Fibroblast of the aortic adventitia (primary cell): ENCODE results near the gene MEIOSIN. TPM values are rescaled to one million over a fixed set of nuclear protein-coding genes. Genes with fewer than 3 reads are reported as not detected.

Experiments
- DNase-seq: peaks from one replicate; pipeline ENCODE4 v3.0.0-alpha.2; 2010; ENCODE audit warnings: low read depth
- H3K4me3 ChIP-seq: 2 replicates; pipeline ENCODE4 v1.5.1; 2011; ENCODE audit warnings: low read depth, mild to moderate bottlenecking, control low read depth, low read length, moderate library complexity
- total RNA-seq: library from RNA; depleted of rRNA; stranded (reverse); fragments of >200 nt; gene quantifications from 2 replicates; pipeline ENCODE4 v1.2.3, GENCODE V29; 2012; ENCODE audit warnings: low replicate concordance
- TF ChIP-seq, protein P1 (sequence below): IDR thresholded peaks from 2 replicates; pipeline ENCODE4 v1.5.1; 2011; ENCODE audit warnings: mild to moderate bottlenecking, low read length, control low read depth, inconsistent platforms; ENCODE audit not compliant: insufficient read depth

The MEIOSIN gene
- total RNA-seq, 1 donor: not detected

DNA sequence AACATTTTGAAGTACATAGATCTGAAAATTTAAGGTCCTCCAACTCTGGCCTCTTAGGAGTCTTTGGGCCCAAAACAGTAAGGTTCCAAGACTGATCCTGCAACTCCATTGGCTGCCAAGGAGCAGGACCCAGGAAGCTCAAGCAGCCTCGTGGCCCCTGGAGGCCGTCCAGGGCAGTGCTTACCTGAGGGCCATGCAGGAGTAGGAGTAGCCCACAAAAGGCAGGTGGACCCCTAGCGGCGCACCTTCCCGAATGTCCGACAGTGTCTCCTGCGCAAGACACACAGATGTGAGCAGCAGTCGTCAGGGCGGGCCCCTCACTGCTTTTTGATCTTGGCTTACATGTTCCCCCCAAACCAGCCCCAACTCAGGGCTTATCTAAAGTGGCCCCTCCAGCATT is 41.5 kb downstream of the MEIOSIN start:
- H3K4me3 ChIP-seq: no peak overlapping the region
- no peak for DNase-seq
- TF ChIP-seq, protein P1, sequence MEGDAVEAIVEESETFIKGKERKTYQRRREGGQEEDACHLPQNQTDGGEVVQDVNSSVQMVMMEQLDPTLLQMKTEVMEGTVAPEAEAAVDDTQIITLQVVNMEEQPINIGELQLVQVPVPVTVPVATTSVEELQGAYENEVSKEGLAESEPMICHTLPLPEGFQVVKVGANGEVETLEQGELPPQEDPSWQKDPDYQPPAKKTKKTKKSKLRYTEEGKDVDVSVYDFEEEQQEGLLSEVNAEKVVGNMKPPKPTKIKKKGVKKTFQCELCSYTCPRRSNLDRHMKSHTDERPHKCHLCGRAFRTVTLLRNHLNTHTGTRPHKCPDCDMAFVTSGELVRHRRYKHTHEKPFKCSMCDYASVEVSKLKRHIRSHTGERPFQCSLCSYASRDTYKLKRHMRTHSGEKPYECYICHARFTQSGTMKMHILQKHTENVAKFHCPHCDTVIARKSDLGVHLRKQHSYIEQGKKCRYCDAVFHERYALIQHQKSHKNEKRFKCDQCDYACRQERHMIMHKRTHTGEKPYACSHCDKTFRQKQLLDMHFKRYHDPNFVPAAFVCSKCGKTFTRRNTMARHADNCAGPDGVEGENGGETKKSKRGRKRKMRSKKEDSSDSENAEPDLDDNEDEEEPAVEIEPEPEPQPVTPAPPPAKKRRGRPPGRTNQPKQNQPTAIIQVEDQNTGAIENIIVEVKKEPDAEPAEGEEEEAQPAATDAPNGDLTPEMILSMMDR: no peak

DNA sequence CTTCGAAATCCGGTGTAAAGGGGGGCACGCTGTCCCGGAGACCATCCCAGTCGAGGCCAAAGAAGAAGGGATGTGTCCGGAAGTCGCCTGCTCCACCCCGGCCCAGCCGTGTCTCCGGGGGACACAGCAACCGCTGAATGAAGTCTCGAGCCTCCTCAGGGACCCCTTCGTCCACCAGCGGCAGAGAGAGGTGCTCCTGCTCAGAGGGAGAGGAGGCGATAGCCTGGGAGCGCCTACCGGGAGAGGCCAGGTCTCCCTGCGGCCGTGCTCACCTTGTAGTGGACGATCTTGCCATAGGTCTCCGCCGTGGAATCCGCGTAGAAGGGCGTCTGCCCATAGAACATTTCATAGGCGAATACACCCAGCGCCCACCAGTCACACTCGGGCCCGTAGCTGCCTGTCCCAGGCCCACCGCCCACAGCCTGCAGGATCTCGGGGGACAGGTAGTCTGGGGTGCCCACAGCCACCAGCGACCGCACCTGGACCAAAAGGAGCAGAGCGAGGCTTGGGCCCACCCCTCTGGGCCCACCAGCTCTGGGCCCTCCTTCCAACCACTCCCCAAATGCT is 44.2 kb downstream of the MEIOSIN start:
- DNase-seq: no peak
- H3K4me3 ChIP-seq: no peak overlapping the region
- TF ChIP-seq, protein P1: no peak

DNA sequence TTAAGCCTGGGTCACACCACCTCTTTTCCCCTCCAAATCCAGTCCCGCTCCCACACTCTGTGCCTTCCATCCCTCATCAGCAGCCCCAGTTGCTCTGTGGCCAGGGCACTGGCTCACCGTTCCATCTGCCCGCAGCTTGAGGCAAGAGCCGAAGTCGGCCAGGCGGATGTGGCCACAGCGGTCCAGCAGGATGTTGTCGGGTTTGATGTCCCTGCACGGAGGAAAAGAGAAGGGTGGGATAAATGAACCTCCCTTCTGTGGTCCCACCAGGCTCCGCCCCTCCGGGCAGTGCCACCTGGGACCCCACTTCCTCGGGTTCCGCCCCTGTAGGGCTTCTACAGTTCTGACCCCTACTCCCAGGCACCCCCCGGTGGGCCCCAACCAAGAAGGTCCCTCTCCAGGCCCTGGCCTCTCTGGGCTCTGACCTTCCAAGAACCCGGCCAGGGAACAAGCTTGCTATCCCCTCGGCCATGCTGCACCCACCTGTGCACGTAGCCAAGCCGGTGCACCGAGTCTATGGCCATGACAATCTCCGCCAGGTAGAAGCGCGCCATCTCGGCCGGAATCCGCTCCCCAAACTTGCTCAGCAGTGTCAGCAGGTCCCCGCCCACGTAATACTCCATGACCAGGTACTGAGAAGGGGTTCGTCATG is 44.9 kb downstream of the MEIOSIN start:
- no peak for DNase-seq
- no peak overlapping the region for H3K4me3 ChIP-seq
- TF ChIP-seq, protein P1: no peak

DNA sequence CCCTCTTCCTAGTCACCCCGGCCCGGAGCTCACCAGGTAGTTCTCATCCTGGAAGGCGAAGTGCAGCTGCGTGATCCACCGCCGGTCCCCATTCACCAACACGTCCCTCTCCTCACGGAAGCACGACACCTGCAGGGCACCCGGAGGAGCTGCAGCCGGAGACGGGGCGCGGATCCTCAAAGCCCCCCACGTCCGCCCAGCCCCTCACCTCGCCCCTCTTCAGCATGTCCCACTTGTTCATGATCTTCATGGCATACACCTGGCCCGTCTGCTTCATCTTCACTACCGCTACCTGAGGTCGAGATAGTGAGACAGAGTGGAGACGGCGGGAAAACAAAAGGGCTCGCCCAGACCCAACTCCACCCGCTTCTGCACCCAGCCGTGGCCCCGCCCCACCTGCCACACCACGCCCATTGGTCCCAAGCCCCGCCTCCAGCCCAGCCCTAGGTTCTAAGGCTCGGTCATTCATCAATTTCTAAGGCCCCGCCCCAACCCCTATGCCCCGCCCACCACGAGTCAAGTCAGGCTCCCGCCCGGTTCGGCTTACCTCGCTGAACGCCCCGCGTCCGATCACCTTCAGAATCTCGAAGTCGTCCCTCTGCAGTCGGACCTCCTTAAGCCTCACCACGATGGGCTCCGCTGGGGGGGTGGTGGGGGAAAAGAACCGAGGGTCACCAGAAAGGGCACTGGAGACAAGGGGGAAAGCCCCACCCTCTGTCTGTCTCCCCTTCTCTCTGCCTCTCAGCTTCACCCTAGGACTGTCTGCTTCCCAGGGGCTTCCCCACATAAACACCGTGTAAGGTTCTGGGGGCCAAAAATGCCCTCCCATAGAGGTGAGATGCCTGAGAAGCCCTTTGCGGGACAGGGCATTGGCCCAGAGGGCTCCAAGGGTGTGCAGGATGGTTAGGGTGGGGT is 46.2 kb downstream of the MEIOSIN start:
- H3K4me3 ChIP-seq: peak overlapping the region; percentile 74
- DNase-seq: peak; percentile 49
- TF ChIP-seq, protein P1: peak; percentile 42

DNA sequence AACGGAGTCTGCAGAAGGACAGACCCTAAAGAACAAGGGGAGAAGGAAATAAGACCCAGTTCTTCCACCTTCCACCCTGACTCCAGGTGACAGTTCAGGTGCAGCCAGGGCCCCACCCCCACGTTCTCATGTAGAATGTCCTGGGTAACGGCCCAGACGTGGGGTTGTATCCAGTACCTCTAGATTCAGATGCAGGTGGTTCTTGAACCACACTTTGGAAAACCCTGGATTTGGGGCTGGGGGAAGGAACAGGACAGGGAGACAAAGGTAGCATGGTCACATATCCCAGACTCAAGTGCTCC is 46.9 kb downstream of the MEIOSIN start:
- TF ChIP-seq, protein P1: no peak
- H3K4me3 ChIP-seq: peak overlapping the region; percentile 74
- DNase-seq: no peak

DNA sequence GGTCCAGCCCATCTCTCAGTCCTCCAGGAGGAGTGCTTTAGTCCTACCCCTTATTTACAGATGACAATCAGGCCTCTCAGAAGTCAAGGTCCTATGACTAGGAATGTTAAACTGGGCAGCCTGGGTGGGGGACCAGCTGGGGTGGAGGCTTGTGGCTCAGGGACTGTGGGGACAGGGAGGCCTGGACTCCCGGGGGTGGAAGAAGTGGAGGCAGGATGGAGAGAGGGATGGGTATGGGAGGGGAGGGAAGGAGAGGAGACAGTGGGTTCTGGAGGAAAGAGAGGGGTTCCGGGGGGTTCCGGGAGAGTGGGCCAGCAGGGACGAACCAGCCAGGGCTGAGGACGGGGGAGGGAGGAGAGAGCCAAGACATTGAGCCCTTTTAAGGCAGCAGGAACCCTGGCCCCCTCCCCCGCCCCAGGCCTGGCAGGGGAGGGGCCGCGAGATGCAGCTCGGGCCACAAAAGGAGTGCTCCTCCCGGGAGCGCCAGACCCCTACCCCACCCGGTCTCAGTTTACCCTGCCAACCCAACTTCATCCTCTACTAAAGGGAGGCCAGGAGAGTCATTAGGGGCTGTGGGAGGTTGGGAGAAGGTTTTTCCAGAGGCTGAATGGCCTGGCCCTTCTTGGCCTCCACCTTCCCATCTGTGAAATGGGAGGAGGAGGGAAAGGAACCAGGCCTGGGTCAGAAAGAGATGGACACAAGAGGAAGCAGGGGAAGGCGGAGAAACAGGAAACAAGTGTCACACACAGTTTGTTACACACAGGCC is 47.4 kb downstream of the MEIOSIN start:
- DNase-seq: no peak
- H3K4me3 ChIP-seq: peak overlapping the region; percentile 74
- TF ChIP-seq, protein P1: no peak
